ENCODE data around the gene RPL36AL. TPM values are rescaled to one million over a fixed set of nuclear protein-coding genes. Genes with fewer than 3 reads are reported as not detected.

The RPL36AL gene
- total RNA-seq (2013; cell fraction: nucleolus; rRNA removed) = 33.9 and 35.8 TPM in 2 replicates
- total RNA-seq (2014; rRNA removed) = 260 and 320 TPM in 2 replicates
- total RNA-seq (2014; rRNA removed; fragmentation: Illumina TruSeq; extraction: Trizol) = 549 and 554 TPM in 2 replicates
- total RNA-seq (2021) = 222 and 226 TPM in 2 replicates
- polyA plus RNA-seq (2011; ENCODE audit: low read depth) = 592 TPM
- 230 and 328 TPM in 2 replicates for polyA plus RNA-seq (2011; rRNA removed)
- 147 and 155 TPM in 2 replicates for polyA plus RNA-seq (2011; cell fraction: cytosol; rRNA removed)
- polyA plus RNA-seq (2011; cell fraction: nucleus; rRNA removed) = 101 and 103 TPM in 2 replicates
- polyA plus RNA-seq (2012) = 493 and 622 TPM in 2 replicates
- 618 and 667 TPM in 2 replicates for polyA plus RNA-seq (2014; fragmentation: Illumina TruSeq; extraction: Trizol)
- polyA plus RNA-seq (2014; fragmentation: Nextera tagmentation; extraction: Ambion mirVana) = 1,000 to 10,000 TPM; 1,365 to 1,379 TPM
- polyA plus RNA-seq (2014; rRNA removed) = 397 and 441 TPM in 2 replicates
- polyA plus RNA-seq (2016; fragmentation: Nextera tagmentation; extraction: Ambion mirVana) = 100 to 1,000 TPM; 541 to 571 TPM
- polyA minus RNA-seq (2011; rRNA and poly(A)+ RNA removed) = 86.5 and 135 TPM in 2 replicates
- 33.3 and 38.7 TPM in 2 replicates for polyA minus RNA-seq (2011; cell fraction: cytosol; rRNA and poly(A)+ RNA removed)
- polyA minus RNA-seq (2011; cell fraction: nucleus; rRNA and poly(A)+ RNA removed) = 10.8 and 14.1 TPM in 2 replicates
- percentile 99 among the genes with signal in this experiment for Bru-seq, nascent RNA
- BruChase-seq, experiment 1, labeled RNA remaining after a 6-hour chase = percentile 99 among the genes with signal in this experiment
- percentile 100 among the genes with signal in this experiment for BruChase-seq, experiment 2, labeled RNA remaining after a 2-hour chase
- long read RNA-seq, experiment 1, transcript RPL36AL-201 (2 exons, 746 nt) = major isoform, 223 of 225 reads
- long read RNA-seq, experiment 1, partial matches to known transcripts = 2 of 225 reads
- long read RNA-seq, experiment 1, other reads (novel, unspliced or antisense) = 0 of 225 reads
- long read RNA-seq, experiment 2, transcript RPL36AL-201 (2 exons, 746 nt) = major isoform, 533 of 537 reads
- long read RNA-seq, experiment 2, partial matches to known transcripts = 3 of 537 reads
- long read RNA-seq, experiment 2, other reads (novel, unspliced or antisense) = 1 of 537 reads

- peak; percentile 27 for FAIRE-seq
- peak within 1 kb of the TSS; percentile 98 for H3K9ac ChIP-seq (ENCODE audit: control insufficient read depth, insufficient read depth, low read length)
- TF ChIP-seq ATF3 (IDR thresholded peaks at IDR 0.05; ENCODE audit: borderline replicate concordance, extremely low read depth, low read depth, low read length) = 0 out of 2 replicates have a peak, but pooled peaks have one; percentile 8
- peak; percentile 61 for TF ChIP-seq CREM (IDR thresholded peaks at IDR 0.05; ENCODE audit: low read depth)
- 0 out of 4 replicates have a peak, but pooled peaks of 1 of the 2 experiments have one; percentile 32 for TF ChIP-seq SRF (IDR thresholded peaks at IDR 0.05; ENCODE audit: low read depth in 2 of 2, low read length in 2 of 2)
- peak; percentile 94 for TF ChIP-seq POLR2AphosphoS2 (IDR thresholded peaks at IDR 0.05; ENCODE audit: low read depth, low read length)
- peak; percentile 63 for TF ChIP-seq SMARCA5 (IDR thresholded peaks at IDR 0.05)
- TF ChIP-seq, protein P1, sequence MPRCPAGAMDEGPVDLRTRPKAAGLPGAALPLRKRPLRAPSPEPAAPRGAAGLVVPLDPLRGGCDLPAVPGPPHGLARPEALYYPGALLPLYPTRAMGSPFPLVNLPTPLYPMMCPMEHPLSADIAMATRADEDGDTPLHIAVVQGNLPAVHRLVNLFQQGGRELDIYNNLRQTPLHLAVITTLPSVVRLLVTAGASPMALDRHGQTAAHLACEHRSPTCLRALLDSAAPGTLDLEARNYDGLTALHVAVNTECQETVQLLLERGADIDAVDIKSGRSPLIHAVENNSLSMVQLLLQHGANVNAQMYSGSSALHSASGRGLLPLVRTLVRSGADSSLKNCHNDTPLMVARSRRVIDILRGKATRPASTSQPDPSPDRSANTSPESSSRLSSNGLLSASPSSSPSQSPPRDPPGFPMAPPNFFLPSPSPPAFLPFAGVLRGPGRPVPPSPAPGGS (IDR thresholded peaks at IDR 0.05; ENCODE audit: borderline replicate concordance, insufficient read depth, low read depth, low read length, poor library complexity, severe bottlenecking) = peak; percentile 27
- TF ChIP-seq MYB (IDR thresholded peaks at IDR 0.05; ENCODE audit: borderline replicate concordance, low read depth, low read length) = peak; percentile 34; the same call in 1 of the 2 replicates
- TF ChIP-seq NR2F1 (conservative IDR thresholded peaks at IDR 0.05) = no peak; the same call in 1 of the 2 replicates
- TF ChIP-seq, protein P2, sequence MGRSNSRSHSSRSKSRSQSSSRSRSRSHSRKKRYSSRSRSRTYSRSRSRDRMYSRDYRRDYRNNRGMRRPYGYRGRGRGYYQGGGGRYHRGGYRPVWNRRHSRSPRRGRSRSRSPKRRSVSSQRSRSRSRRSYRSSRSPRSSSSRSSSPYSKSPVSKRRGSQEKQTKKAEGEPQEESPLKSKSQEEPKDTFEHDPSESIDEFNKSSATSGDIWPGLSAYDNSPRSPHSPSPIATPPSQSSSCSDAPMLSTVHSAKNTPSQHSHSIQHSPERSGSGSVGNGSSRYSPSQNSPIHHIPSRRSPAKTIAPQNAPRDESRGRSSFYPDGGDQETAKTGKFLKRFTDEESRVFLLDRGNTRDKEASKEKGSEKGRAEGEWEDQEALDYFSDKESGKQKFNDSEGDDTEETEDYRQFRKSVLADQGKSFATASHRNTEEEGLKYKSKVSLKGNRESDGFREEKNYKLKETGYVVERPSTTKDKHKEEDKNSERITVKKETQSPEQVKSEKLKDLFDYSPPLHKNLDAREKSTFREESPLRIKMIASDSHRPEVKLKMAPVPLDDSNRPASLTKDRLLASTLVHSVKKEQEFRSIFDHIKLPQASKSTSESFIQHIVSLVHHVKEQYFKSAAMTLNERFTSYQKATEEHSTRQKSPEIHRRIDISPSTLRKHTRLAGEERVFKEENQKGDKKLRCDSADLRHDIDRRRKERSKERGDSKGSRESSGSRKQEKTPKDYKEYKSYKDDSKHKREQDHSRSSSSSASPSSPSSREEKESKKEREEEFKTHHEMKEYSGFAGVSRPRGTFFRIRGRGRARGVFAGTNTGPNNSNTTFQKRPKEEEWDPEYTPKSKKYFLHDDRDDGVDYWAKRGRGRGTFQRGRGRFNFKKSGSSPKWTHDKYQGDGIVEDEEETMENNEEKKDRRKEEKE (IDR thresholded peaks at IDR 0.05) = no peak
These were observed at the start of gene RPL36AL, which contains the start of gene MGAT2 for GRCh38 chr14:49620182-49621113. RPL36AL (minus strand) TSS chr14:49620626; CDS start chr14:49619104, 1,522 bp downstream. MGAT2 (plus strand) TSS chr14:49620799; CDS start chr14:49621269, 470 bp downstream.

More at GRCh38 chr14:49620182-49621113, at the start of gene RPL36AL, which contains the start of gene MGAT2:
- peak within 1 kb of the TSS; percentile 92 for H3K4me3 ChIP-seq
- H3K4me1 ChIP-seq (ENCODE audit: control insufficient read depth, insufficient read depth, low read length) = no peaks in the 10 kb centered on the region; the same call in 1 of the 2 replicates
- no peaks in the 10 kb centered on the region for H4K20me1 ChIP-seq (ENCODE audit: control insufficient read depth, insufficient read depth)
- BruUV-seq (replicated peaks) = no TSS peak
- ChIA-PET SMC1A (ENCODE audit: uncharacterized antibody, unreplicated experiment) (interaction anchor here (0.7 to 3.2 kb wide), 15 partner anchors 10 to 248 kb away, joined by 3 to 28 read pairs (median 5); partner anchors contain the start of genes LRR1 and RPS29), RAD21 (ENCODE audit: unreplicated experiment) (interaction anchor here (0.7 to 5.8 kb wide), 15 partner anchors 9 to 742 kb away, joined by 3 to 82 read pairs (median 5); partner anchors contain the start of genes DNAAF2, KLHDC2, LRR1 and RPS29), POLR2A (interaction anchor here (0.5 to 6.2 kb wide), 29 partner anchors 8 to 1157 kb away, joined by 3 to 122 read pairs (median 6); partner anchors contain the start of genes DNAAF2, KLHDC2, LRR1 and NEMF), CTCF (interaction anchor here (0.8 to 2.7 kb wide), 15 partner anchors 9 to 242 kb away, joined by 3 to 23 read pairs (median 6); partner anchors contain the start of genes DNAAF2, LRR1, NEMF and RPS29)
- under 1% methylated on average over 78 of the region's 85 CpGs for WGBS (ENCODE audit: insufficient coverage, insufficient replicate concordance, low lambda C conversion rate, missing lambda C conversion rate)
- H3K36me3 ChIP-seq (ENCODE audit: control insufficient read depth in 2 of 2, insufficient read depth in 2 of 2, low read length in 1 of 2) = peaks cover 0 to 6% of the 10 kb centered on the region in 2 experiments; a peak in 3 of 4 replicates
- H3K27ac ChIP-seq (ENCODE audit: control insufficient read depth, insufficient read depth) = peak within 1 kb of the TSS; percentile 98
- DNase-seq (ENCODE audit: low read depth, low spot score) = peak; percentile 97
- peak; percentile 92 for ATAC-seq
- no peaks in the 10 kb centered on the region for H3K27me3 ChIP-seq (replicated peaks in 1 of 2; ENCODE audit: control insufficient read depth in 2 of 2, insufficient read depth in 2 of 2, low read length in 1 of 2)
- peak within 1 kb of the TSS; percentile 95 for H3K4me2 ChIP-seq (ENCODE audit: control insufficient read depth, insufficient read depth)
- H2AFZ ChIP-seq (ENCODE audit: control insufficient read depth, low read depth, low read length) = peak within 1 kb of the TSS; percentile 73
- peaks cover 82% of the 10 kb centered on the region for H3K79me2 ChIP-seq (ENCODE audit: control insufficient read depth, insufficient read depth, low read length)
- in situ Hi-C loops (cut with MboI) (loop anchor here (10.0 kb wide), 1 partner anchor 1204 kb away; no protein-coding TSS in a partner anchor), intact Hi-C loops (cut with micrococcal nuclease; ENCODE audit: unreplicated experiment) (loop anchor here (1.0 to 5.0 kb wide), 3 partner anchors 22 to 1047 kb away; partner anchors contain the start of genes LRR1, RPS29 and SAV1)
- no peaks in the 10 kb centered on the region for H3K9me3 ChIP-seq (replicated peaks; ENCODE audit: control insufficient read depth, insufficient read depth, low read length)
